Retinal pigment epithelial cell (primary cell): ENCODE data around the gene SEZ6.

ENCODE experiments used
- DNase-seq: peaks from one replicate; pipeline ENCODE4 v3.0.0-alpha.2; 2010; ENCODE audit warnings: low read depth
- H3K4me3 ChIP-seq: 2 replicates; pipeline ENCODE4 v1.5.1; 2011; ENCODE audit warnings: mild to moderate bottlenecking, low read length, control low read depth, moderate library complexity
- TF ChIP-seq, protein P1 (sequence below): conservative IDR thresholded peaks from 2 replicates; pipeline ENCODE4 v1.5.1; 2011; ENCODE audit warnings: low read depth, low read length, control low read depth, inconsistent platforms

Gene SEZ6

GRCh38 chr17:28968231-28968913 is 37.5 kb downstream of the SEZ6 start:
- no peak overlapping the region for H3K4me3 ChIP-seq
- TF ChIP-seq, protein P1, sequence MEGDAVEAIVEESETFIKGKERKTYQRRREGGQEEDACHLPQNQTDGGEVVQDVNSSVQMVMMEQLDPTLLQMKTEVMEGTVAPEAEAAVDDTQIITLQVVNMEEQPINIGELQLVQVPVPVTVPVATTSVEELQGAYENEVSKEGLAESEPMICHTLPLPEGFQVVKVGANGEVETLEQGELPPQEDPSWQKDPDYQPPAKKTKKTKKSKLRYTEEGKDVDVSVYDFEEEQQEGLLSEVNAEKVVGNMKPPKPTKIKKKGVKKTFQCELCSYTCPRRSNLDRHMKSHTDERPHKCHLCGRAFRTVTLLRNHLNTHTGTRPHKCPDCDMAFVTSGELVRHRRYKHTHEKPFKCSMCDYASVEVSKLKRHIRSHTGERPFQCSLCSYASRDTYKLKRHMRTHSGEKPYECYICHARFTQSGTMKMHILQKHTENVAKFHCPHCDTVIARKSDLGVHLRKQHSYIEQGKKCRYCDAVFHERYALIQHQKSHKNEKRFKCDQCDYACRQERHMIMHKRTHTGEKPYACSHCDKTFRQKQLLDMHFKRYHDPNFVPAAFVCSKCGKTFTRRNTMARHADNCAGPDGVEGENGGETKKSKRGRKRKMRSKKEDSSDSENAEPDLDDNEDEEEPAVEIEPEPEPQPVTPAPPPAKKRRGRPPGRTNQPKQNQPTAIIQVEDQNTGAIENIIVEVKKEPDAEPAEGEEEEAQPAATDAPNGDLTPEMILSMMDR: no peak
- no peak for DNase-seq

- TF ChIP-seq, protein P1: no peak
- no peak overlapping the region for H3K4me3 ChIP-seq
- no peak for DNase-seq
These were observed 38.4 kb downstream of the SEZ6 start for GRCh38 chr17:28967221-28968135.

DNA sequence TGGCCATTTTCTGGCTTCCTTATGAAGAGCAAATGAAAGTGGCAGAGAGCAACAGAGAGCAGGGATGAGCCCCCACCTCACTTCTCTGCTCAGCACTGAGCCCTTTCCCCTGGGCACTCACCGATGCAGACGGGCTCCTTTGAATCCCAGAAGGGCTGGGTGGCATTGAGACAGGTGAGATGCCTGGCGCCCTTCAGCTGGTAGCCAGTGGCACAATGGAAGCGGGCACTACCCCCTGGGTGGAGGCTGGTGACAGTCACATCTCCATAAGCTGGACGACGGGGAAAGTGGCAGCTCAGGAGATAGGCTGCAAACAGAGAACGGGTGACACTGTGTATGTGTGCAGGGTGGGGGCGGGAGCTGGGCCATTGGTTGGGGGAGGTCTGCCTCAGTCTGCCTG is 42.0 kb downstream of the SEZ6 start:
- no peak for DNase-seq
- TF ChIP-seq, protein P1: no peak
- H3K4me3 ChIP-seq: no peak overlapping the region

DNA sequence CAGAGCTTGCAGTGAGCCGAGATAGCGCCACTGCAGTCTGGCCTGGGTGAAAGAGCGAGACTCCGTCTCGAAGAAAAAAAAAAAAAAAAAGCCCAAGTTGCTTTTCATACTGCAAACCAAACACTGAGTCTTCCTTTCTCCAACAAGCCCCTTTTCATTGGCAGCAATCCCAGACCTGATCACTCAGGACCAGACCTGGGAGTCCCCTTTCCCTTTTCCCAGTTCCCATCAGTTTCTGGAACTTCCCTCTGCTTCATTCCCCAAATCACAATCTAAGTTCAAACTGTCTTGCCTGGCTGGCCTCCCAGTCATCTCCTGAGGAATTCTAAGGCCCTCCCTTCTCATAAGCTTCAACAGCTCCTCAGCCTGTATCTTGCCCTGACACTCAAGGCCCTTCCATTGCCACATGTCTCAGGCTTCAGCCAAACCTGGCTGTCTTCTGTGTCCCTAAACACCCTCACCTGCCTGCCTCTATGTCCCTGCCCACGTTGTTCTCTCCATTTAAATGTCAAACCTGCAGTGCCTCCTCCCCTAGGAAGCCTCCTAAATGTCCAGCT is 42.7 kb downstream of the SEZ6 start:
- TF ChIP-seq, protein P1: no peak
- DNase-seq: no peak
- no peak overlapping the region for H3K4me3 ChIP-seq

GRCh38 chr17:28961391-28961790 is 44.4 kb downstream of the SEZ6 start:
- no peak overlapping the region for H3K4me3 ChIP-seq
- DNase-seq: no peak
- TF ChIP-seq, protein P1: no peak

GRCh38 chr17:28960256-28961061 is 45.4 kb downstream of the SEZ6 start:
- TF ChIP-seq, protein P1: no peak
- no peak overlapping the region for H3K4me3 ChIP-seq
- no peak for DNase-seq
